H9 (cell line): ENCODE results near the gene THOC7. TPM values are rescaled to one million over a fixed set of nuclear protein-coding genes. Genes with fewer than 3 reads are reported as not detected.
A peak's percentile ranks its signal among the peaks of the same experiment; 100 is the strongest.

Experiments used
- DNase-seq: peaks from one replicate; pipeline ENCODE4 v3.0.0-alpha.2; 2017
- H2AFZ ChIP-seq: one replicate; pipeline ENCODE4 v1.6.1; 2013; ENCODE audit warnings: mild to moderate bottlenecking, low read length, control low read depth, moderate library complexity
- H2AK5ac ChIP-seq: 2 replicates; pipeline ENCODE4 v1.6.1; 2013; ENCODE audit warnings: low read length, control low read depth, mixed read lengths; ENCODE audit not compliant: insufficient read length
- H2BK120ac ChIP-seq: one replicate; pipeline ENCODE4 v1.6.1; 2013; ENCODE audit warnings: low read depth, mild to moderate bottlenecking, low read length, control low read depth, inconsistent platforms; ENCODE audit not compliant: poor library complexity, severe bottlenecking
- H2BK12ac ChIP-seq: 2 replicates; pipeline ENCODE4 v1.6.1; 2013; ENCODE audit warnings: low read length, control low read depth, mixed read lengths, low read depth; ENCODE audit not compliant: insufficient read length
- H2BK15ac ChIP-seq: 2 replicates; pipeline ENCODE4 v1.6.1; 2013; ENCODE audit warnings: low read depth, low read length, control low read depth
- H2BK20ac ChIP-seq: one replicate; pipeline ENCODE4 v1.6.1; 2013; ENCODE audit warnings: low read depth, mild to moderate bottlenecking, low read length, control low read depth, inconsistent platforms; ENCODE audit not compliant: poor library complexity, severe bottlenecking
- H2BK5ac ChIP-seq: 2 replicates; pipeline ENCODE4 v1.6.1; 2013; ENCODE audit warnings: low read length, control low read depth, mixed read lengths; ENCODE audit not compliant: insufficient read length
- H3K14ac ChIP-seq: 2 replicates; pipeline ENCODE4 v1.6.1; 2013; ENCODE audit warnings: low read length, control low read depth; ENCODE audit not compliant: insufficient read depth
- H3K18ac ChIP-seq: 2 replicates; pipeline ENCODE4 v1.6.1; 2013; ENCODE audit warnings: low read depth, mild to moderate bottlenecking, mixed read lengths, low read length, control low read depth; ENCODE audit not compliant: insufficient read length
- H3K23ac ChIP-seq: 2 replicates; pipeline ENCODE4 v1.6.1; 2013; ENCODE audit warnings: low read length, control low read depth, mixed read lengths, low read depth; ENCODE audit not compliant: insufficient read length
- H3K23me2 ChIP-seq: 2 replicates; pipeline ENCODE4 v1.6.1; 2013; ENCODE audit warnings: low read depth, mild to moderate bottlenecking, mixed read lengths, low read length, control low read depth; ENCODE audit not compliant: insufficient read length, poor library complexity, severe bottlenecking
- H3K27ac ChIP-seq: 2 replicates; pipeline ENCODE4 v1.5.1; 2013; ENCODE audit warnings: low read length, control low read depth, mixed read lengths, low read depth; ENCODE audit not compliant: insufficient read length
- H3K27me3 ChIP-seq: 2 replicates; pipeline ENCODE4 v1.6.1; 2013; ENCODE audit warnings: low read length, control low read depth, inconsistent platforms; ENCODE audit not compliant: insufficient read depth
- H3K4ac ChIP-seq: 2 replicates; pipeline ENCODE4 v1.6.1; 2013; ENCODE audit warnings: low read depth, mild to moderate bottlenecking, control low read depth, inconsistent platforms, low read length, moderate library complexity
- H3K4me1 ChIP-seq: 2 replicates; pipeline ENCODE4 v1.6.1; 2013; ENCODE audit warnings: low read length, control low read depth, inconsistent platforms; ENCODE audit not compliant: insufficient read depth
- H3K4me2 ChIP-seq: 2 replicates; pipeline ENCODE4 v1.6.1; 2013; ENCODE audit warnings: low read length, control low read depth, mixed read lengths; ENCODE audit not compliant: insufficient read length, insufficient read depth
- H3K56ac ChIP-seq: 2 replicates; pipeline ENCODE4 v1.6.1; 2013; ENCODE audit warnings: low read depth, mild to moderate bottlenecking, mixed read lengths, low read length, control low read depth; ENCODE audit not compliant: insufficient read length
- H3K79me1 ChIP-seq: 2 replicates; pipeline ENCODE4 v1.6.1; 2013; ENCODE audit warnings: low read depth, mild to moderate bottlenecking, moderate library complexity, low read length, control low read depth, inconsistent platforms; ENCODE audit not compliant: insufficient read depth, poor library complexity, severe bottlenecking
- H3K79me2 ChIP-seq: 2 replicates; pipeline ENCODE4 v1.6.1; 2013; ENCODE audit warnings: low read length, control low read depth, inconsistent platforms; ENCODE audit not compliant: insufficient read depth
- H3K9ac ChIP-seq: 2 replicates; pipeline ENCODE4 v1.6.1; 2013; ENCODE audit warnings: low read length, control low read depth, mixed read lengths; ENCODE audit not compliant: insufficient read length; ENCODE audit errors: extremely low read depth
- H3K9me3 ChIP-seq: one replicate; pipeline ENCODE4 v1.6.1; 2013; ENCODE audit warnings: low read depth, low read length, inconsistent platforms; ENCODE audit not compliant: control insufficient read depth
- H3T11ph ChIP-seq: one replicate; pipeline ENCODE4 v1.6.1; 2013; ENCODE audit warnings: mild to moderate bottlenecking, low read length, control low read depth, inconsistent platforms
- H4K20me1 ChIP-seq: one replicate; pipeline ENCODE4 v1.6.1; 2013; ENCODE audit not compliant: control insufficient read depth, insufficient read length, insufficient read depth
- H4K5ac ChIP-seq: 2 replicates; pipeline ENCODE4 v1.6.1; 2013; ENCODE audit warnings: low read depth, mild to moderate bottlenecking, mixed read lengths, low read length, control low read depth; ENCODE audit not compliant: insufficient read length
- H4K8ac ChIP-seq: replicated peaks from 2 replicates; pipeline ENCODE4 v1.6.1; 2013; ENCODE audit warnings: low read length, control low read depth, mixed read lengths, low read depth; ENCODE audit not compliant: insufficient read length
- H4K91ac ChIP-seq: 2 replicates; pipeline ENCODE4 v1.6.1; 2013; ENCODE audit warnings: low read depth, mild to moderate bottlenecking, moderate library complexity, mixed read lengths, low read length, control low read depth; ENCODE audit not compliant: insufficient read length
- H3K27ac Mint-ChIP-seq, 3 experiments: 2 replicates in 2 of 3; 3 replicates in 1 of 3; pipeline ENCODE4 v1.8.0; 2020 to 2021; ENCODE audit warnings: mixed read lengths in 3 of 3, mild to moderate bottlenecking in 1 of 3, moderate library complexity in 1 of 3
- H3K27me3 Mint-ChIP-seq: 2 replicates; pipeline ENCODE4 v1.8.0; 2021; ENCODE audit warnings: low read depth, mild to moderate bottlenecking, moderate library complexity, mixed read lengths
- H3K36me3 Mint-ChIP-seq, 3 experiments: 2 replicates in 2 of 3; 3 replicates in 1 of 3; pipeline ENCODE4 v1.8.0; 2020 to 2021; ENCODE audit warnings: low read depth in 3 of 3, mixed read lengths in 3 of 3; ENCODE audit not compliant: insufficient read depth in 1 of 3
- H3K4me1 Mint-ChIP-seq, 2 experiments: 2 replicates each; pipeline ENCODE4 v1.8.0; 2020; ENCODE audit warnings: mixed read lengths in 2 of 2
- H3K4me3 Mint-ChIP-seq, 2 experiments: 2 replicates in 1 of 2; 3 replicates in 1 of 2; pipeline ENCODE4 v1.8.0; 2020 to 2021; ENCODE audit warnings: mild to moderate bottlenecking in 2 of 2, mixed read lengths in 2 of 2, moderate library complexity in 1 of 2
- H3K9me3 Mint-ChIP-seq, 2 experiments: 2 replicates in 1 of 2; 3 replicates in 1 of 2; pipeline ENCODE4 v1.8.0; 2020; ENCODE audit warnings: mild to moderate bottlenecking in 2 of 2, mixed read lengths in 2 of 2, moderate library complexity in 1 of 2
- CTCF ChIP-seq: fragments of 200-600 bp; sonication (generic); conservative IDR thresholded peaks from 3 replicates; pipeline ENCODE4 v1.8.0; 2021; ENCODE audit warnings: antibody characterized with exemption, mild to moderate bottlenecking
- WGBS: extraction: QIAGEN DNeasy Blood & Tissue Kit; methylation state at CpG from one replicate; pipeline ENCODE4 v1.1.7; 2013; ENCODE audit warnings: missing lambda C conversion rate, low lambda C conversion rate, mixed read lengths; ENCODE audit not compliant: insufficient read length; ENCODE audit errors: extremely low coverage; 5-methylcytosine and 5-hydroxymethylcytosine counted together
- long read RNA-seq: library from polyadenylated mRNA; unstranded; transcript quantifications from one replicate; pipeline ENCODE4 v2.0.0, GENCODE V29; 2020
- total RNA-seq: library from RNA; stranded (reverse); gene quantifications from 2 replicates; pipeline ENCODE4 v1.2.1, GENCODE V29; 2021

The THOC7 gene
- total RNA-seq = 63.3 and 71.4 TPM in 2 replicates
- long read RNA-seq, transcript THOC7-201 (8 exons, 990 nt) = major isoform, 37 of 59 reads
- long read RNA-seq, partial matches to known transcripts = 7 of 59 reads
- long read RNA-seq, other reads (novel, unspliced or antisense) = 12 of 59 reads

GRCh38 chr3:63863150-63864007, at the start of gene THOC7, which contains the start of gene ATXN7:
Gene THOC7 (minus strand): TSS chr3:63863805. CDS start chr3:63863790, 15 bp downstream.
Gene ATXN7 (plus strand): TSS chr3:63863867. CDS start chr3:63912599, 48,732 bp downstream.
- H2BK12ac ChIP-seq = no peak within 1 kb of the TSS
- H3K4me1 ChIP-seq = no peaks in the 10 kb centered on the region
- H3K27ac Mint-ChIP-seq = peak within 1 kb of the TSS in 2 of 3 experiments; percentile 92 to 97
- H2AK5ac ChIP-seq = no peak within 1 kb of the TSS
- peak within 1 kb of the TSS; percentile 91 to 94 for H3K4me3 Mint-ChIP-seq
- no peak within 1 kb of the TSS for H4K5ac ChIP-seq
- no peak within 1 kb of the TSS for H3K27ac ChIP-seq
- no peaks in the 10 kb centered on the region for H3K27me3 ChIP-seq
- H3K4me1 Mint-ChIP-seq = peaks cover 49 to 50% of the 10 kb centered on the region in 2 experiments
- peak within 1 kb of the TSS; percentile 91 for H2BK120ac ChIP-seq
- no peak within 1 kb of the TSS for H2BK15ac ChIP-seq
- peak within 1 kb of the TSS; percentile 97 for H3K4me2 ChIP-seq
- H4K20me1 ChIP-seq = no peaks in the 10 kb centered on the region
- H4K8ac ChIP-seq = no peak within 1 kb of the TSS
- H3K9me3 Mint-ChIP-seq = no peaks in the 10 kb centered on the region
- H4K91ac ChIP-seq = no peak within 1 kb of the TSS
- peak within 1 kb of the TSS; percentile 69; the same call in 1 of the 2 replicates for H3K4ac ChIP-seq
- H3K23me2 ChIP-seq = peaks cover 16% of the 10 kb centered on the region
- H3K9ac ChIP-seq = peak within 1 kb of the TSS; percentile 84
- no peak within 1 kb of the TSS for H2AFZ ChIP-seq
- no peaks in the 10 kb centered on the region for H3K9me3 ChIP-seq
- H3K27me3 Mint-ChIP-seq = peaks cover 1% of the 10 kb centered on the region; the same call in 1 of the 2 replicates
- TF ChIP-seq CTCF = no peak
- peaks cover 0 to 19% (median 19%) of the 10 kb centered on the region in 3 experiments; a peak in 6 of 7 replicates for H3K36me3 Mint-ChIP-seq
- DNase-seq = peak; percentile 64
- H3T11ph ChIP-seq = no peak within 1 kb of the TSS
- no peak within 1 kb of the TSS for H2BK20ac ChIP-seq
- no peak within 1 kb of the TSS for H2BK5ac ChIP-seq
- peak within 1 kb of the TSS; percentile 85 for H3K18ac ChIP-seq
- WGBS = no CpG with 5 or more reads among the region's 98 CpGs
- peak within 1 kb of the TSS; percentile 90 for H3K14ac ChIP-seq
- no peaks in the 10 kb centered on the region for H3K79me1 ChIP-seq
- no peak within 1 kb of the TSS for H3K23ac ChIP-seq
- H3K56ac ChIP-seq = no peak within 1 kb of the TSS
- H3K79me2 ChIP-seq = no peaks in the 10 kb centered on the region; the same call in 1 of the 2 replicates
